Progenitor cell of endocrine pancreas (in vitro differentiated cells): ENCODE measurements around the gene ZBTB16. TPM values are rescaled to one million over a fixed set of nuclear protein-coding genes. Genes with fewer than 3 reads are reported as not detected.
A peak's percentile ranks its signal among the peaks of the same experiment; 100 is the strongest.

Experiments used
- DNase-seq: peaks from one replicate; pipeline ENCODE4 v3.0.0; 2021; ENCODE audit warnings: low spot score; ENCODE audit not compliant: unreplicated experiment
- H3K27ac Mint-ChIP-seq: 2 replicates; pipeline ENCODE4 v1.8.0; 2021; ENCODE audit warnings: mild to moderate bottlenecking, moderate library complexity, mixed read lengths
- H3K27me3 Mint-ChIP-seq: 2 replicates; pipeline ENCODE4 v1.8.0; 2021; ENCODE audit warnings: mixed read lengths
- H3K36me3 Mint-ChIP-seq: 2 replicates; pipeline ENCODE4 v1.8.0; 2022; ENCODE audit warnings: mixed read lengths; ENCODE audit not compliant: insufficient read depth
- H3K4me1 Mint-ChIP-seq: 2 replicates; pipeline ENCODE4 v1.8.0; 2021; ENCODE audit warnings: low read depth, mixed read lengths
- H3K4me3 Mint-ChIP-seq: 2 replicates; pipeline ENCODE4 v1.8.0; 2021; ENCODE audit warnings: low read depth, mild to moderate bottlenecking, moderate library complexity, mixed read lengths
- H3K9me3 Mint-ChIP-seq: 2 replicates; pipeline ENCODE4 v1.8.0; 2021; ENCODE audit warnings: low read depth, mixed read lengths
- CTCF ChIP-seq: fragments of 200-600 bp; sonication (generic); IDR thresholded peaks from one replicate; pipeline ENCODE4 v1.5.0; 2021; ENCODE audit warnings: antibody characterized with exemption, mild to moderate bottlenecking; ENCODE audit not compliant: unreplicated experiment
- total RNA-seq: library from RNA; stranded (reverse); gene quantifications from 2 replicates; pipeline ENCODE4 v1.2.1, GENCODE V29; 2021

The ZBTB16 gene
- total RNA-seq, 1 donor from 2014 or later: 29.6 TPM

GRCh38 chr11:114161486-114162250 is 102.2 kb downstream of the ZBTB16 start:
- H3K27ac Mint-ChIP-seq: no peak overlapping the region
- H3K36me3 Mint-ChIP-seq: peaks cover 3% of the 10 kb centered on the region
- H3K4me3 Mint-ChIP-seq: no peak overlapping the region
- no peak for DNase-seq
- TF ChIP-seq CTCF: no peak
- H3K9me3 Mint-ChIP-seq: no peaks in the 10 kb centered on the region
- no peaks in the 10 kb centered on the region for H3K27me3 Mint-ChIP-seq
- peaks cover 16% of the 10 kb centered on the region for H3K4me1 Mint-ChIP-seq

- TF ChIP-seq CTCF: no peak
- Mint-ChIP-seq H3K27ac (peak overlapping the region; percentile 42), H3K36me3 (peaks cover 3% of the 10 kb centered on the region), H3K9me3 (no peaks in the 10 kb centered on the region), H3K27me3 (no peaks in the 10 kb centered on the region), H3K4me1 (peaks cover 26% of the 10 kb centered on the region), H3K4me3 (no peak overlapping the region)
- no peak for DNase-seq
Measured at GRCh38 chr11:114162719-114163123, 103.2 kb downstream of the ZBTB16 start.

GRCh38 chr11:114163229-114163631 is 103.7 kb downstream of the ZBTB16 start:
- Mint-ChIP-seq H3K4me3 (no peak overlapping the region), H3K36me3 (peaks cover 2% of the 10 kb centered on the region), H3K9me3 (no peaks in the 10 kb centered on the region), H3K4me1 (peaks cover 31% of the 10 kb centered on the region), H3K27ac (no peak overlapping the region), H3K27me3 (no peaks in the 10 kb centered on the region)
- no peak for DNase-seq
- no peak for TF ChIP-seq CTCF

- Mint-ChIP-seq H3K9me3 (no peaks in the 10 kb centered on the region), H3K4me1 (peaks cover 35% of the 10 kb centered on the region), H3K4me3 (no peak overlapping the region), H3K27ac (peak overlapping the region; percentile 26), H3K27me3 (no peaks in the 10 kb centered on the region), H3K36me3 (peaks cover 2% of the 10 kb centered on the region)
- no peak for TF ChIP-seq CTCF
- no peak for DNase-seq
Measured at GRCh38 chr11:114163830-114164401, 104.4 kb downstream of the ZBTB16 start.

GRCh38 chr11:114164546-114164945 is 105.0 kb downstream of the ZBTB16 start:
- no peak for TF ChIP-seq CTCF
- Mint-ChIP-seq H3K27me3 (no peaks in the 10 kb centered on the region), H3K9me3 (no peaks in the 10 kb centered on the region), H3K36me3 (no peaks in the 10 kb centered on the region), H3K27ac (no peak overlapping the region), H3K4me1 (peaks cover 30% of the 10 kb centered on the region), H3K4me3 (no peak overlapping the region)
- DNase-seq: no peak
